Measurements from ENCODE around the gene ASGR2.

DNA sequence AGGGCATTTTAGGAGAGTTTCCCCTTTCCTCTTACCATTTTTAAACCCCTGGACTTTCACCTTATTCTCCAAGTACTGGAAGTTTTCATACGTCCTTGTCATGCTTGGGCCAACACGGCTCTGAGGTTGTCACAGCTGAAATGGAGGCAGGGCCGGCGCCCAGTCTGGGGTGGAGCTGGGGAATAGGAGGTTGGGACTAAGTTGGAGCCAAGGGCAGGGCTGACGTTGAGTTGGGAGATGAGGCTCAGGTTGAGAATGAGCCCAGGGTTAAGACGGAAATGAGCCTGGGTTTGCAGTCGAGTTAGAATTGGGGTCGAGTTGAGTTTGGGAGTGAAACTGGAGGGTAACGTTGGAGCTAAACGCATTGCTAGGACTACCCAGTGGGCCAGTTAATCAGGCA lies 35.9 kb downstream of the ASGR2 start:
- TF ChIP-seq, protein P1, sequence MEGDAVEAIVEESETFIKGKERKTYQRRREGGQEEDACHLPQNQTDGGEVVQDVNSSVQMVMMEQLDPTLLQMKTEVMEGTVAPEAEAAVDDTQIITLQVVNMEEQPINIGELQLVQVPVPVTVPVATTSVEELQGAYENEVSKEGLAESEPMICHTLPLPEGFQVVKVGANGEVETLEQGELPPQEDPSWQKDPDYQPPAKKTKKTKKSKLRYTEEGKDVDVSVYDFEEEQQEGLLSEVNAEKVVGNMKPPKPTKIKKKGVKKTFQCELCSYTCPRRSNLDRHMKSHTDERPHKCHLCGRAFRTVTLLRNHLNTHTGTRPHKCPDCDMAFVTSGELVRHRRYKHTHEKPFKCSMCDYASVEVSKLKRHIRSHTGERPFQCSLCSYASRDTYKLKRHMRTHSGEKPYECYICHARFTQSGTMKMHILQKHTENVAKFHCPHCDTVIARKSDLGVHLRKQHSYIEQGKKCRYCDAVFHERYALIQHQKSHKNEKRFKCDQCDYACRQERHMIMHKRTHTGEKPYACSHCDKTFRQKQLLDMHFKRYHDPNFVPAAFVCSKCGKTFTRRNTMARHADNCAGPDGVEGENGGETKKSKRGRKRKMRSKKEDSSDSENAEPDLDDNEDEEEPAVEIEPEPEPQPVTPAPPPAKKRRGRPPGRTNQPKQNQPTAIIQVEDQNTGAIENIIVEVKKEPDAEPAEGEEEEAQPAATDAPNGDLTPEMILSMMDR (IDR thresholded peaks at IDR 0.05) = no peak
- TF ChIP-seq POLR2A (IDR thresholded peaks at IDR 0.05) = no peak

Measured in Peyer's patch (tissue), 4 donors.